Measurements from ENCODE around the gene KCNJ5. TPM values are rescaled to one million over a fixed set of nuclear protein-coding genes. Genes with fewer than 3 reads are reported as not detected.

The KCNJ5 gene
- total RNA-seq, 4 donors from 2014 or later = 0.30 to 1.2 (median 0.76) TPM

DNA sequence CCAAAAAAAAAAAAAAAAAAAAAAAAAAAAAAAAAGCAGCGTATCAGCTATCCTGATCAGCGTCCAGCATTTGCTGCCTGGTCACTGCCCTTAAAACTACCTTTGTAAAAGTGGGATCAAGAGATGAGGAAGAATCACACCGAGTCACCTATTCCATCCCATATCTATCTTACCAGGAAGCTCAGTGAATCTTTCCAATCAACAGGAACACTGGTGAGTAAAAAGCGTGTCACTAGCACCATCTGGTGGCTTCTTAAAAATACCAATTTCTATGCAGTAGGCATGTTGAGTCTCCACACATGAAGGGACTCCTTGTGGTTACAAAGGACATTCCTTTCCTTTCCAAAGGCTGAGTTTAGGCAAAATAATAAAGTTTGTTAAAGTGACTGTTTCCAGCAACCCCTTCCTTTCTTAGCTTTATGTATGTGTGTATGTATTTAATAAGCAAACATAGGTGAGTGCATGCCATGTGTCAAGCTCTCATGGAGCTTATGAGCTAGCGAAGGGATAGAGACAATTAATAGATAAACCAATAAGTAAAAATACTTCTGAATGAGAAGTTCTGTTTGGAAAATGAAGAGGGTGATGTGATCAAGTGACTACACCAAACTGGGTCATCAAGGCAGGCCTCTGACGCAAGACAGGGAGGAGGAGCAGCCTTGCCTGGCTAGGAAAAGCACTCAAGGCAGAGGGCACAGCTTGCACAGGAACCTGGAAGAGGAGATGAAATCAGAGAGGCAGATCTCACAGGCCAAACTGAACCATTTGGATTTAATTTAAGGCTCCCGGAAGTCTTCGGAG is 65.4 kb downstream of the KCNJ5 start:
- WGBS, 2 donors = 48 to 49% methylated on average over 8 of the region's 8 CpGs
- Histone ChIP-seq H3K4me3 (no peak overlapping the region), H3K27ac (no peak overlapping the region), H3K4me1 (no peaks in the 10 kb centered on the region), H3K9me3 (no peaks in the 10 kb centered on the region), H3K36me3 (no peaks in the 10 kb centered on the region), H3K27me3 (no peaks in the 10 kb centered on the region)
- DNase-seq (ENCODE audit: low spot score in 2 of 2) = peak in 1 of 2 donors; percentile 52
- TF ChIP-seq, protein P1, sequence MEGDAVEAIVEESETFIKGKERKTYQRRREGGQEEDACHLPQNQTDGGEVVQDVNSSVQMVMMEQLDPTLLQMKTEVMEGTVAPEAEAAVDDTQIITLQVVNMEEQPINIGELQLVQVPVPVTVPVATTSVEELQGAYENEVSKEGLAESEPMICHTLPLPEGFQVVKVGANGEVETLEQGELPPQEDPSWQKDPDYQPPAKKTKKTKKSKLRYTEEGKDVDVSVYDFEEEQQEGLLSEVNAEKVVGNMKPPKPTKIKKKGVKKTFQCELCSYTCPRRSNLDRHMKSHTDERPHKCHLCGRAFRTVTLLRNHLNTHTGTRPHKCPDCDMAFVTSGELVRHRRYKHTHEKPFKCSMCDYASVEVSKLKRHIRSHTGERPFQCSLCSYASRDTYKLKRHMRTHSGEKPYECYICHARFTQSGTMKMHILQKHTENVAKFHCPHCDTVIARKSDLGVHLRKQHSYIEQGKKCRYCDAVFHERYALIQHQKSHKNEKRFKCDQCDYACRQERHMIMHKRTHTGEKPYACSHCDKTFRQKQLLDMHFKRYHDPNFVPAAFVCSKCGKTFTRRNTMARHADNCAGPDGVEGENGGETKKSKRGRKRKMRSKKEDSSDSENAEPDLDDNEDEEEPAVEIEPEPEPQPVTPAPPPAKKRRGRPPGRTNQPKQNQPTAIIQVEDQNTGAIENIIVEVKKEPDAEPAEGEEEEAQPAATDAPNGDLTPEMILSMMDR (IDR thresholded peaks at IDR 0.05) = peak; percentile 47 to 84 (median 66)
- TF ChIP-seq EP300 (IDR thresholded peaks at IDR 0.05) = no peak
- TF ChIP-seq POLR2A (IDR thresholded peaks at IDR 0.05) = no peak

DNA sequence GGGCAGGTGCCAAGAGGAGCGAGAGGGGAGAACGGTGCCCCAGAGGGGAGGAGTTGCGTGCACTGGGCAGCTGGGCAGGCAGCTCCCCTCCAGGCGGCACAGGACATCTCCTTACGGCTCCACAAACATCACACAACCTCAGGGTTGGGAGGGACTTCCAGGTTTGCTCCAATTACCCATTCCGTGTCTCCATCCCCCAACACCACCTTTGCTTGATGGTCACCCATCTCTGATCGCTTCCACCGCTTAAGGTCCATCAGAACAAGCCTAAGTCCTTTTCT is 66.0 kb downstream of the KCNJ5 start:
- Histone ChIP-seq H3K4me3 (no peak overlapping the region), H3K9me3 (no peaks in the 10 kb centered on the region), H3K4me1 (no peaks in the 10 kb centered on the region), H3K27me3 (no peaks in the 10 kb centered on the region), H3K27ac (no peak overlapping the region), H3K36me3 (no peaks in the 10 kb centered on the region)
- TF ChIP-seq POLR2A (IDR thresholded peaks at IDR 0.05) (no peak), EP300 (IDR thresholded peaks at IDR 0.05) (no peak)
- TF ChIP-seq, protein P1 (IDR thresholded peaks at IDR 0.05) = no peak
- 82 to 88% methylated on average over 8 of the region's 8 CpGs for WGBS, 2 donors
- no peak for DNase-seq (ENCODE audit: low spot score in 2 of 2)

DNA sequence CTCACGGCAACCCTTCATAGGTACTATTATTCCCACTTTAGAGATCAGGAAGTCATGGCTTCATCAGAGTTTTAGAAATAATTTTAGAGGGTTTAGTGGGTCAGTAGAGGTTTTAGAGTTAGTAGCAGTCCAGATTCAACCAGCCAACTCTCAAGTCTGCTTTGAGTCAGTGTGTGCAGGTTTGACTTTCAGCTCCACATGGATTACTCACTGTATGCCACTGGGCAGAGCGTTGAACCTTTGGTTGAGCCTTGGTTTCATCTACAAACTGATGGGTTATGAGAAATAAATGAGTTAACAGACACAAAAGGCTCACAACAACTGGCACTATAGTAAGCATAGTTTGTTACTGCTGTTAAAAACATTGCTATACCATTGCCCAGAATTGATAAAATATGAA is 70.5 kb downstream of the KCNJ5 start:
- H3K36me3 ChIP-seq = peaks cover 0 to 7% (median 0%) of the 10 kb centered on the region in 3 donors
- H3K27ac ChIP-seq = no peak overlapping the region
- H3K4me1 ChIP-seq = peaks cover 0 to 4% (median 0%) of the 10 kb centered on the region in 4 donors
- H3K4me3 ChIP-seq = no peak overlapping the region
- no peaks in the 10 kb centered on the region for H3K9me3 ChIP-seq
- no peak for DNase-seq (ENCODE audit: low spot score in 2 of 2)
- WGBS, 2 donors = 85 to 89% methylated on average over 2 of the region's 2 CpGs
- no peak for TF ChIP-seq EP300 (IDR thresholded peaks at IDR 0.05)
- no peaks in the 10 kb centered on the region for H3K27me3 ChIP-seq

- 91% methylated on average over 5 of the region's 5 CpGs for WGBS, 2 donors
- DNase-seq (ENCODE audit: low spot score in 2 of 2) = no peak
- Histone ChIP-seq H3K27ac (no peak overlapping the region), H3K36me3 (peaks cover 0 to 7% (median 0%) of the 10 kb centered on the region in 3 donors), H3K27me3 (no peaks in the 10 kb centered on the region), H3K9me3 (no peaks in the 10 kb centered on the region), H3K4me1 (peaks cover 0 to 4% (median 0%) of the 10 kb centered on the region in 4 donors), H3K4me3 (no peak overlapping the region)
- TF ChIP-seq EP300 (IDR thresholded peaks at IDR 0.05) (no peak), POLR2A (IDR thresholded peaks at IDR 0.05) (no peak)
- TF ChIP-seq, protein P1 (IDR thresholded peaks at IDR 0.05) = no peak
Measured at GRCh38 chr11:128962896-128963295, 71.7 kb downstream of the KCNJ5 start.

DNA sequence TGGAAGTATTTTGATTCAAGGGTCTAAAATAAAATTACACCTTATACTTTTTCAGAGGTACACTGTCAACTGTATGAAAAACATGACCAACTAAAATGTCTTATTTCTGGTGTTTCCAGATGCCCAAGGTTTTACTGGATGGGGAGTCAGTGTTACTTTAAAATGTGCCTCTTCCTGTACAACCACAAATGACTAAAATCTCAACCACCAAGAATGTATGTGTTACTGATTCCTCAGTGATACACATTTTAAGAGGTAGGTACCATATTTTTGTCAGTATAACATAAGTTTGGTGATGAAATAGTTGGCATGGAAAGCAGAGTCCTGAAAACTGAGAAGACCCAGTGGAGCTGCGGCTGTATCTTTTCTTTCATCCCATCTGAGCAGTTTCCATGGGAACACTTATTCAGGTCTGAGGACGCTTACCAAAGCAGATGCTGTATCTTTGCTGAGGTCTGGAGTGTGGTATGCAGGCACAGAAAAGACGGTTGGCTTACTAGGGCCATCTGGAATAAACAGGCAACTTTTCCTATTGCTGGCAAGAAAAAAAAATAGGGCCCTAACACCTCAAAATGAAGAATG is 72.7 kb downstream of the KCNJ5 start:
- no peaks in the 10 kb centered on the region for H3K27me3 ChIP-seq
- H3K36me3 ChIP-seq = peaks cover 0 to 12% (median 0%) of the 10 kb centered on the region in 3 donors
- TF ChIP-seq EP300 (IDR thresholded peaks at IDR 0.05) (no peak), POLR2A (IDR thresholded peaks at IDR 0.05) (no peak)
- TF ChIP-seq, protein P1 (IDR thresholded peaks at IDR 0.05) = no peak
- no peak overlapping the region for H3K27ac ChIP-seq
- no peak for DNase-seq (ENCODE audit: low spot score in 2 of 2)
- H3K4me1 ChIP-seq = peaks cover 0 to 4% (median 0%) of the 10 kb centered on the region in 4 donors
- 71 to 78% methylated on average over 3 of the region's 3 CpGs for WGBS, 2 donors
- no peak overlapping the region for H3K4me3 ChIP-seq
- no peaks in the 10 kb centered on the region for H3K9me3 ChIP-seq

Data from tibial nerve (tissue), 4 donors.